GM12864 (cell line): ENCODE measurements around the gene CLIC3.
A peak's percentile ranks its signal among the peaks of the same experiment; 100 is the strongest.
"Not testable (repeated sequence)": the region's sequence is repeated elsewhere in the genome, so short reads cannot be mapped to it uniquely, and the experiment has no call there.

Experiments
- DNase-seq: peaks from one replicate; pipeline ENCODE4 v3.0.0-alpha.2; 2011; ENCODE audit warnings: low read depth
- H3K4me3 ChIP-seq: 2 replicates; pipeline ENCODE4 v1.5.1; 2011; ENCODE audit warnings: mild to moderate bottlenecking, low read depth, low read length, control low read depth
- CTCF ChIP-seq: IDR thresholded peaks from 2 replicates; pipeline ENCODE4 v1.5.1; 2011; ENCODE audit warnings: low read depth, mild to moderate bottlenecking, moderate library complexity, low read length, control low read depth, inconsistent platforms; ENCODE audit errors: missing control alignments

Gene CLIC3

GRCh38 chr9:137007108-137007815 is 10.9 kb upstream of the CLIC3 start:
- H3K4me3 ChIP-seq = no peak overlapping the region
- no peak for TF ChIP-seq CTCF
- no peak for DNase-seq

- DNase-seq = no peak
- H3K4me3 ChIP-seq = no peak overlapping the region
- no peak for TF ChIP-seq CTCF
Measured at GRCh38 chr9:137006116-137007003, 10.0 kb upstream of the CLIC3 start.

- not testable (repeated sequence) for H3K4me3 ChIP-seq, DNase-seq
- peak; percentile 28 for TF ChIP-seq CTCF
Measured at GRCh38 chr9:137004285-137004684, 7.9 kb upstream of the CLIC3 start.

GRCh38 chr9:137002646-137003041 is 6.3 kb upstream of the CLIC3 start:
- TF ChIP-seq CTCF = no peak
- no peak overlapping the region for H3K4me3 ChIP-seq
- no peak for DNase-seq

GRCh38 chr9:137001857-137002645 is 5.7 kb upstream of the CLIC3 start:
- no peak overlapping the region for H3K4me3 ChIP-seq
- DNase-seq = no peak
- no peak for TF ChIP-seq CTCF

- TF ChIP-seq CTCF = no peak
Measured at GRCh38 chr9:137000177-137000930, 4.0 kb upstream of the CLIC3 start.

More at GRCh38 chr9:137000177-137000930, 4.0 kb upstream of the CLIC3 start:
- no peak overlapping the region for H3K4me3 ChIP-seq
- peak; percentile 75 for DNase-seq
